DND-41 (cell line): ENCODE data around the gene TCF12.
"Not testable (repeated sequence)": the region's sequence is repeated elsewhere in the genome, so short reads cannot be mapped to it uniquely, and the experiment has no call there.

Experiments
- EZH2 ChIP-seq: IDR thresholded peaks from 3 replicates; pipeline ENCODE4 v1.6.1; 2012; ENCODE audit warnings: borderline replicate concordance, low read depth, mild to moderate bottlenecking, moderate library complexity, low read length, inconsistent platforms; ENCODE audit not compliant: severe bottlenecking
- TF ChIP-seq, protein P1 (sequence below): IDR thresholded peaks from 2 replicates; pipeline ENCODE4 v1.5.1; 2012; ENCODE audit warnings: borderline replicate concordance, low read length, moderate library complexity, mild to moderate bottlenecking; ENCODE audit not compliant: poor library complexity, severe bottlenecking; ENCODE audit errors: extremely low read depth

DNA sequence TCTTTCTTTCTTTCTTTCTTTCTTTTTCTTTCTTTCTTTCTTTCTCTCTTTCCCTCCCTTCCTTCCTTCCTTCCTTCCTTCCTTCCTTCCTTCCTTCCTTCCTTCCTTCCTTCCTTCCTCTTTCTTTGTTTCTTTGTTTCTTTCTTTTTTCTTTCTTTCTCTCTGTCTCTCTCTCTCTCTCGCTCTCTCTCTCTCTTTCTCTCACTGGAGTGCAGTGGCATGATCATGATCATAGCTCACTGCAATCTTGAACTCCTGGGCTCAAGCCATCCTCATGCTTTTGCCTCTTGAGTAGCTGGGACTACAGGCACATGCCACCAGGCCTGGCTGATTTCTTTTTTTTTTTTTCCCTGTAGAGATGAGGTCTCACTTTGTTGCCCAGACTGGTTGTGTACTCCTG is 89.4 kb downstream of the TCF12 start:
- not testable (repeated sequence) for TF ChIP-seq EZH2
- TF ChIP-seq, protein P1, sequence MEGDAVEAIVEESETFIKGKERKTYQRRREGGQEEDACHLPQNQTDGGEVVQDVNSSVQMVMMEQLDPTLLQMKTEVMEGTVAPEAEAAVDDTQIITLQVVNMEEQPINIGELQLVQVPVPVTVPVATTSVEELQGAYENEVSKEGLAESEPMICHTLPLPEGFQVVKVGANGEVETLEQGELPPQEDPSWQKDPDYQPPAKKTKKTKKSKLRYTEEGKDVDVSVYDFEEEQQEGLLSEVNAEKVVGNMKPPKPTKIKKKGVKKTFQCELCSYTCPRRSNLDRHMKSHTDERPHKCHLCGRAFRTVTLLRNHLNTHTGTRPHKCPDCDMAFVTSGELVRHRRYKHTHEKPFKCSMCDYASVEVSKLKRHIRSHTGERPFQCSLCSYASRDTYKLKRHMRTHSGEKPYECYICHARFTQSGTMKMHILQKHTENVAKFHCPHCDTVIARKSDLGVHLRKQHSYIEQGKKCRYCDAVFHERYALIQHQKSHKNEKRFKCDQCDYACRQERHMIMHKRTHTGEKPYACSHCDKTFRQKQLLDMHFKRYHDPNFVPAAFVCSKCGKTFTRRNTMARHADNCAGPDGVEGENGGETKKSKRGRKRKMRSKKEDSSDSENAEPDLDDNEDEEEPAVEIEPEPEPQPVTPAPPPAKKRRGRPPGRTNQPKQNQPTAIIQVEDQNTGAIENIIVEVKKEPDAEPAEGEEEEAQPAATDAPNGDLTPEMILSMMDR, result not testable (repeated sequence)
